OCI-LY3 (cell line): ENCODE data around the gene CEP43.

Experiments
- CTCF ChIP-seq: fragments of 200-600, 300-600 bp; sonication (generic); IDR thresholded peaks from 2 replicates; pipeline ENCODE4 v1.5.1; 2014; ENCODE audit warnings: antibody characterized with exemption, low read length, low read depth
- EZH2phosphoT487 ChIP-seq: fragments of 200-600 bp; shearing (Covaris generic); IDR thresholded peaks from 2 replicates; pipeline ENCODE4 v1.6.1; 2018; ENCODE audit warnings: antibody characterized with exemption, mixed run types, low read depth

GRCh38 chr6:166988674-166989201 is 10.5 kb upstream of the CEP43 start:
- TF ChIP-seq CTCF, result no peak
- TF ChIP-seq EZH2phosphoT487, result no peak
